Stimulated activated CD8-positive, alpha-beta memory T cell treated with anti-CD3 and anti-CD28 coated beads, Interleukin-15, amount 100 ng/mL, for 1 hour (primary cell): ENCODE results near the gene PCDH9.
"Not testable (repeated sequence)": the region's sequence is repeated elsewhere in the genome, so short reads cannot be mapped to it uniquely, and the experiment has no call there.

Source experiments
- DNase-seq: peaks from one replicate; pipeline ENCODE4 v3.0.0-alpha.2; 2020; ENCODE audit warnings: low read depth

The PCDH9 gene

GRCh38 chr13:67128136-67128535, 102.0 kb downstream of the PCDH9 start:
- DNase-seq, result no peak

GRCh38 chr13:67125681-67126080, 104.5 kb downstream of the PCDH9 start:
- no peak for DNase-seq

GRCh38 chr13:67123165-67123564, 107.0 kb downstream of the PCDH9 start:
- DNase-seq, result no peak

- no peak for DNase-seq
Measured at GRCh38 chr13:67122251-67122650, 107.9 kb downstream of the PCDH9 start.

GRCh38 chr13:67120872-67121531, 109.1 kb downstream of the PCDH9 start:
- no peak for DNase-seq

GRCh38 chr13:67119481-67119894, 110.6 kb downstream of the PCDH9 start:
- no peak for DNase-seq

- no peak for DNase-seq
Measured at GRCh38 chr13:67118277-67118676, 111.9 kb downstream of the PCDH9 start.

- DNase-seq, result no peak
Measured at GRCh38 chr13:67117010-67117550, 113.1 kb downstream of the PCDH9 start.

- DNase-seq, result no peak
Measured at GRCh38 chr13:67107979-67108378, 122.2 kb downstream of the PCDH9 start.

- DNase-seq, result no peak
Measured at GRCh38 chr13:67106502-67107057, 123.6 kb downstream of the PCDH9 start.

GRCh38 chr13:67101730-67102467, 128.2 kb downstream of the PCDH9 start:
- DNase-seq, result no peak

GRCh38 chr13:67100730-67101129, 129.4 kb downstream of the PCDH9 start:
- DNase-seq, result no peak

GRCh38 chr13:67099494-67099893, 130.6 kb downstream of the PCDH9 start:
- DNase-seq, result no peak

GRCh38 chr13:67097892-67098452, 132.2 kb downstream of the PCDH9 start:
- DNase-seq, result no peak

GRCh38 chr13:67096893-67097292, 133.2 kb downstream of the PCDH9 start:
- not testable (repeated sequence) for DNase-seq

GRCh38 chr13:67096418-67096817, 133.7 kb downstream of the PCDH9 start:
- DNase-seq, result no peak

GRCh38 chr13:67095621-67096020, 134.5 kb downstream of the PCDH9 start:
- DNase-seq, result no peak

GRCh38 chr13:67094952-67095351, 135.2 kb downstream of the PCDH9 start:
- no peak for DNase-seq

GRCh38 chr13:67094078-67094477, 136.1 kb downstream of the PCDH9 start:
- DNase-seq, result no peak

GRCh38 chr13:67091603-67092002, 138.5 kb downstream of the PCDH9 start:
- no peak for DNase-seq

- DNase-seq, result no peak
Measured at GRCh38 chr13:67090856-67091255, 139.3 kb downstream of the PCDH9 start.

GRCh38 chr13:67087527-67087926, 142.6 kb downstream of the PCDH9 start:
- DNase-seq, result no peak

- no peak for DNase-seq
Measured at GRCh38 chr13:67086260-67086659, 143.9 kb downstream of the PCDH9 start.
